K562 (cell line): ENCODE measurements around the gene ROR2. TPM values are rescaled to one million over a fixed set of nuclear protein-coding genes. Genes with fewer than 3 reads are reported as not detected.

ENCODE experiments used
- CSDE1 ChIP-seq, 2 experiments: fragments of 450-650 bp; IDR thresholded peaks; 2 replicates each; pipeline ENCODE4 v1.6.1; 2016; ENCODE audit warnings: mild to moderate bottlenecking in 1 of 2
- DEAF1 ChIP-seq: fragments of 450-650 bp; formaldehyde crosslinking; IDR thresholded peaks from 2 replicates; pipeline ENCODE4 v1.4.0; 2020; ENCODE audit warnings: mild to moderate bottlenecking, moderate library complexity
- HOXB6 ChIP-seq: fragments of 250-450 bp; sonication (Bioruptor Pico); IDR thresholded peaks from 2 replicates; pipeline ENCODE4 v1.5.1; 2022; ENCODE audit warnings: mild to moderate bottlenecking, borderline replicate concordance
- MXI1 ChIP-seq: IDR thresholded peaks from 2 replicates; pipeline ENCODE4 v1.6.1; 2011; ENCODE audit warnings: low read depth, mild to moderate bottlenecking, improper control_type of control experiment, low read length
- PATZ1 ChIP-seq: fragments of 250-450 bp; sonication (Bioruptor Pico); IDR thresholded peaks from 2 replicates; pipeline ENCODE4 v1.5.0; 2020; ENCODE audit warnings: mild to moderate bottlenecking, borderline replicate concordance
- POU5F1 ChIP-seq: fragments of 150-350 bp; IDR thresholded peaks from 2 replicates; pipeline ENCODE4 v1.6.1; 2014; ENCODE audit warnings: borderline replicate concordance, low read length, low read depth, mild to moderate bottlenecking; ENCODE audit not compliant: partially characterized antibody
- XRCC5 ChIP-seq: fragments of 200-400 bp; formaldehyde crosslinking; IDR thresholded peaks from 2 replicates; pipeline ENCODE4 v1.6.1; 2017; ENCODE audit warnings: low read depth, mild to moderate bottlenecking, low read length
- ZNF140 ChIP-seq: fragments of 250-450 bp; sonication (Bioruptor Pico); IDR thresholded peaks from 2 replicates; pipeline ENCODE4 v1.8.0; 2021; ENCODE audit warnings: moderate library complexity, mild to moderate bottlenecking, inconsistent platforms
- ZNF224 ChIP-seq: sonication (generic); formaldehyde crosslinking; IDR thresholded peaks from 2 replicates; pipeline ENCODE4 v1.8.0; 2022; ENCODE audit warnings: mild to moderate bottlenecking, missing genetic modification reagents
- ZNF239 ChIP-seq: fragments of 250-450 bp; sonication (Bioruptor Pico); IDR thresholded peaks from 2 replicates; pipeline ENCODE4 v1.4.0; 2020; ENCODE audit warnings: mild to moderate bottlenecking
- polyA plus RNA-seq, 8 experiments: library from polyadenylated mRNA; depleted of rRNA in 4 of 8; stranded (reverse) in 5 of 8; unstranded in 3 of 8; fragments of >200 nt; fragmentation: Nextera tagmentation in 2 of 8; fragmentation: Illumina TruSeq in 1 of 8; extraction: Ambion mirVana in 2 of 8; extraction: Trizol in 1 of 8; gene quantifications; 2 replicates each; pipeline versions ENCODE4 v1.2.1 to v1.2.3, GENCODE V29; 2011 to 2014; ENCODE audit warnings: inconsistent platforms in 1 of 8, missing spikeins in 1 of 8
- total RNA-seq, 7 experiments: library from RNA; depleted of rRNA in 6 of 7; stranded (reverse); fragments of >200 nt in 6 of 7; fragmentation: Illumina TruSeq in 2 of 7; extraction: Trizol in 2 of 7; gene quantifications; 2 replicates each; pipeline versions ENCODE4 v1.2.1 to v1.2.3, GENCODE V29; 2011 to 2021; ENCODE audit warnings: low replicate concordance in 1 of 7
- TF ChIP-seq, protein P1 (sequence below): sonication (generic); formaldehyde crosslinking; IDR thresholded peaks from 2 replicates; pipeline ENCODE4 v1.8.1; 2023; ENCODE audit warnings: mild to moderate bottlenecking, missing genetic modification reagents

Gene ROR2
- total and polyA plus RNA-seq, 9 of the 15 experiments (the other 6 are each of a cell fraction or from before 2014, with no cell fraction given), result 5.6 to 33.8 (median 15.3) TPM

DNA sequence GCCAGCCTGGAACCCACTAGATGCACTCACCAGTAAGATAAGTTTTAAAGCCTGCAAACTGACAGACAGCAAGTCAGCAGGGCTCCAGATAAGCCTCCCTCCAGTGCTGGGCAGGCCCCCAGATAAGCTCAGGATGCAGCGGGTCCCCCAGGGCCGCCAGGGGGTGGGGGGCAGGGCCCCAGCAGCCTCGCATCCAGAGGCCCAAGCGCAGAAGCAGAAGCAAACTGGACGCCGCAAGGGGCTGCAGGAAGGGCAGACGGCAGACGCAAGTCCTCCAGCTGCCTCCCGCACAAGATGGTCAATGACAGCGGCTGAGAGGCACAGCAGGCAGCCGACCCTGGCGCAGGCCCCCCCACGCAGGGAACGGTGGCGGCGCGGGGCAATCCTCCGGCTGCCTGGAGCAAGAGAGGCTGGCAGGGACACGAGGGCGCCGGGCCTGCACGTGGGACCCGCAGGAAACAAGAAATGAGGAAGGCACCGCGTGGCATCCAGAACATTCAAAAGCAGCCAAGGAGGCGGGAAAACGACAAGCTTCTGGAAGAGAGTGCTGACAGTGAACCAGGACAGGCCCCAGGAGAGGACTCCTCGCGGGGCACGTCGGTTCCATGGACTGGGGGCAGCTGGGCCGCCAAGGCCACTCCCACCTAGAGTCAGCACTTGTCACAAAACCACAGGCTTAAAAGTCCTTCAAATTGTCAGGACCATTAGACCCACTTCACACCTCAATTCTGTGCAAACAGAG lies 49.8 kb downstream of the ROR2 start (continued):
- TF ChIP-seq, protein P1, sequence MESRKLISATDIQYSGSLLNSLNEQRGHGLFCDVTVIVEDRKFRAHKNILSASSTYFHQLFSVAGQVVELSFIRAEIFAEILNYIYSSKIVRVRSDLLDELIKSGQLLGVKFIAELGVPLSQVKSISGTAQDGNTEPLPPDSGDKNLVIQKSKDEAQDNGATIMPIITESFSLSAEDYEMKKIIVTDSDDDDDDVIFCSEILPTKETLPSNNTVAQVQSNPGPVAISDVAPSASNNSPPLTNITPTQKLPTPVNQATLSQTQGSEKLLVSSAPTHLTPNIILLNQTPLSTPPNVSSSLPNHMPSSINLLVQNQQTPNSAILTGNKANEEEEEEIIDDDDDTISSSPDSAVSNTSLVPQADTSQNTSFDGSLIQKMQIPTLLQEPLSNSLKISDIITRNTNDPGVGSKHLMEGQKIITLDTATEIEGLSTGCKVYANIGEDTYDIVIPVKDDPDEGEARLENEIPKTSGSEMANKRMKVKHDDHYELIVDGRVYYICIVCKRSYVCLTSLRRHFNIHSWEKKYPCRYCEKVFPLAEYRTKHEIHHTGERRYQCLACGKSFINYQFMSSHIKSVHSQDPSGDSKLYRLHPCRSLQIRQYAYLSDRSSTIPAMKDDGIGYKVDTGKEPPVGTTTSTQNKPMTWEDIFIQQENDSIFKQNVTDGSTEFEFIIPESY (CRISPR knock-in tag), result peak; percentile 85
- no peak for TF ChIP-seq ZNF239 (CRISPR knock-in tag)
- TF ChIP-seq PATZ1 (CRISPR knock-in tag), result peak; percentile 71; the same call in 1 of the 2 replicates
- no peak for TF ChIP-seq CSDE1 (IDR thresholded peaks at IDR 0.05)
- TF ChIP-seq HOXB6, result no peak
- TF ChIP-seq POU5F1, result no peak
- no peak for TF ChIP-seq XRCC5
- no peak for TF ChIP-seq MXI1
- peak; percentile 78; the same call in 1 of the 2 replicates for TF ChIP-seq ZNF224 (CRISPR knock-in tag)
- no peak for TF ChIP-seq ZNF140 (CRISPR knock-in tag)
- no peak for TF ChIP-seq DEAF1 (CRISPR knock-in tag)
